Endothelial cell of umbilical vein (primary cell): ENCODE results near the gene EFCC1. TPM values are rescaled to one million over a fixed set of nuclear protein-coding genes. Genes with fewer than 3 reads are reported as not detected.

Experiments used
- BruUV-seq: library from RNA; stranded (reverse); fragments of 400-500 nt; replicated peaks from 2 replicates; lab custom pipeline; 2021; lab: Mats Ljungman, UMichigan
- CTCF ChIA-PET: fragments of 300-600, 350-600 bp; sonication (Branson Sonifier 250); formaldehyde crosslinking; loops from one replicate; lab custom pipeline; 2021; ENCODE audit warnings: antibody characterized with exemption, inconsistent platforms; lab: Charles Lee
- POLR2A ChIA-PET: fragments of 300-600, 350-600 bp; sonication (Branson Sonifier 250); formaldehyde crosslinking; loops from one replicate; lab custom pipeline; 2021; ENCODE audit warnings: antibody characterized with exemption, inconsistent platforms; lab: Charles Lee
- DNase-seq: peaks from one replicate; pipeline ENCODE4 v3.0.0-alpha.2; 2011; ENCODE audit warnings: low read depth, low spot score
- FAIRE-seq: peaks from 2 replicates; lab custom pipeline; 2011; peaks lifted over from hg19 to GRCh38; lab: Jason Lieb, UNC
- H2AFZ ChIP-seq: 2 replicates; pipeline ENCODE4 v1.6.0; 2012; ENCODE audit warnings: low read depth, low read length, control low read depth, inconsistent platforms
- H3K27ac ChIP-seq: 2 replicates; pipeline ENCODE4 v1.5.1; 2011; ENCODE audit warnings: low read depth, mild to moderate bottlenecking, control low read depth, low read length, moderate library complexity; ENCODE audit not compliant: insufficient read depth
- H3K27me3 ChIP-seq, 2 experiments: 2 replicates each; pipeline versions ENCODE4 v1.6.0 to v1.6.1; 2011; ENCODE audit warnings: low read length in 2 of 2, mixed read lengths in 1 of 2; ENCODE audit not compliant: control insufficient read depth in 2 of 2, insufficient read depth in 2 of 2
- H3K36me3 ChIP-seq, 2 experiments: 2 replicates in 1 of 2; 3 replicates in 1 of 2; pipeline ENCODE4 v1.5.1; 2011; ENCODE audit warnings: low read length in 2 of 2, mild to moderate bottlenecking in 1 of 2, moderate library complexity in 1 of 2; ENCODE audit not compliant: control insufficient read depth in 2 of 2, insufficient read depth in 2 of 2; ENCODE audit errors: extremely low read depth in 1 of 2
- H3K4me1 ChIP-seq: 3 replicates; pipeline ENCODE4 v1.5.1; 2011; ENCODE audit warnings: mild to moderate bottlenecking, low read length; ENCODE audit not compliant: control insufficient read depth, insufficient read depth; ENCODE audit errors: extremely low read depth
- H3K4me2 ChIP-seq: 2 replicates; pipeline ENCODE4 v1.6.1; 2011; ENCODE audit warnings: low read length, control low read depth, mixed read lengths; ENCODE audit not compliant: insufficient read depth
- H3K4me3 ChIP-seq, 3 experiments: fragments of 200-600 bp in 1 of 3; sonication (generic), shearing (Covaris generic) in 1 of 3; replicated peaks in 1 of 3; 2 replicates each; pipeline ENCODE4 v1.5.1; 2011 to 2016; ENCODE audit warnings: control low read depth in 3 of 3, low read length in 3 of 3, mild to moderate bottlenecking in 2 of 3, inconsistent platforms in 1 of 3, low read depth in 1 of 3, moderate library complexity in 1 of 3; ENCODE audit not compliant: insufficient read depth in 1 of 3
- H3K79me2 ChIP-seq: 2 replicates; pipeline ENCODE4 v1.6.0; 2012; ENCODE audit warnings: low read length, inconsistent platforms; ENCODE audit not compliant: control insufficient read depth, insufficient read depth
- H3K9ac ChIP-seq: replicated peaks from 2 replicates; pipeline ENCODE3; 2011; ENCODE audit warnings: low read length, control low read depth; ENCODE audit not compliant: insufficient read depth; ENCODE audit errors: extremely low read depth
- H3K9me1 ChIP-seq: replicated peaks from 3 replicates; pipeline ENCODE4 v1.6.0; 2011; ENCODE audit warnings: mild to moderate bottlenecking, low read length; ENCODE audit not compliant: control insufficient read depth, insufficient read depth; ENCODE audit errors: extremely low read depth
- H3K9me3 ChIP-seq: replicated peaks from 2 replicates; pipeline ENCODE4 v1.5.1; 2012; ENCODE audit warnings: low read length, inconsistent platforms; ENCODE audit not compliant: control insufficient read depth, insufficient read depth
- H4K20me1 ChIP-seq: replicated peaks from 2 replicates; pipeline ENCODE3; 2011; ENCODE audit warnings: mild to moderate bottlenecking, low read length; ENCODE audit not compliant: control insufficient read depth, insufficient read depth; ENCODE audit errors: extremely low read depth
- CTCF ChIP-seq, 2 donors: IDR thresholded peaks; 1 replicate in 1 of 2; 2 replicates in 1 of 2; pipeline ENCODE4 v1.5.1; 2011; ENCODE audit warnings: low read length in 2 of 2, mild to moderate bottlenecking in 2 of 2, moderate library complexity in 2 of 2, control low read depth in 1 of 2, inconsistent platforms in 1 of 2, low read depth in 1 of 2; ENCODE audit not compliant: insufficient read depth in 1 of 2; ENCODE audit errors: extremely low read depth in 1 of 2
- EZH2 ChIP-seq: IDR thresholded peaks from 2 replicates; pipeline ENCODE4 v1.6.1; 2012; ENCODE audit warnings: borderline replicate concordance, low read depth, mild to moderate bottlenecking, moderate library complexity, low read length, inconsistent platforms; ENCODE audit not compliant: severe bottlenecking
- FOS ChIP-seq: IDR thresholded peaks from 2 replicates; pipeline ENCODE4 v1.6.1; 2011; ENCODE audit warnings: mild to moderate bottlenecking, low read length, moderate library complexity, borderline replicate concordance; ENCODE audit not compliant: insufficient read depth
- GATA2 ChIP-seq: IDR thresholded peaks from 2 replicates; pipeline ENCODE4 v1.7.0; 2011; ENCODE audit warnings: low read depth, mild to moderate bottlenecking, moderate library complexity, mixed read lengths, low read length; ENCODE audit not compliant: insufficient read length, insufficient read depth
- JUN ChIP-seq: IDR thresholded peaks from 2 replicates; pipeline ENCODE4 v1.6.1; 2011; ENCODE audit warnings: borderline replicate concordance, low read depth; ENCODE audit not compliant: insufficient read length, insufficient read depth
- MAX ChIP-seq: IDR thresholded peaks from 2 replicates; pipeline ENCODE4 v1.6.1; 2011; ENCODE audit not compliant: insufficient read depth, insufficient read length
- MYC ChIP-seq: IDR thresholded peaks from one replicate; pipeline ENCODE4 v1.6.1; 2011; ENCODE audit warnings: mild to moderate bottlenecking, low read depth, low read length
- POLR2A ChIP-seq: IDR thresholded peaks from 2 replicates; pipeline ENCODE4 v1.6.1; 2012; ENCODE audit warnings: low read depth, mild to moderate bottlenecking, control low read depth, low read length
- POLR2AphosphoS5 ChIP-seq: IDR thresholded peaks from 2 replicates; pipeline ENCODE4 v1.6.1; 2012; ENCODE audit warnings: low read depth, mild to moderate bottlenecking, control low read depth, low read length, moderate library complexity; ENCODE audit not compliant: insufficient read depth
- dilution Hi-C: fragments of 300-500 bp; cut with MboI; formaldehyde crosslinking; loops from one replicate; pipeline ENCODE4 v1.15.0; 2019; ENCODE audit warnings: low sequenced_read_pairs; ENCODE audit not compliant: extremely low pct_ligation_motif_present
- intact Hi-C: fragments of 100-400 bp; cut with micrococcal nuclease; formaldehyde crosslinking; loops from one replicate; pipeline ENCODE4 v1.10.0; 2022
- polyA plus RNA-seq, 4 experiments: library from polyadenylated mRNA; depleted of rRNA in 3 of 4; stranded (reverse) in 3 of 4; unstranded in 1 of 4; fragments of >200 nt; gene quantifications; 2 replicates each; pipeline versions ENCODE4 v1.2.1 to v1.2.3, GENCODE V29; 2011 to 2012; ENCODE audit warnings: missing spikeins in 1 of 4
- total RNA-seq: library from RNA; stranded (reverse); gene quantifications from 2 replicates; pipeline ENCODE4 v1.2.3, GENCODE V29; 2021

Gene EFCC1
- total and polyA plus RNA-seq, 2 donors (not counting 3 experiments of a cell fraction or from before 2014, with no cell fraction given): 0.73 to 1.3 TPM

- intact Hi-C loops: no loop called here
- H3K27ac ChIP-seq: no peak overlapping the region
These were observed 20.0 kb downstream of the EFCC1 start for GRCh38 chr3:129021140-129021551.

GRCh38 chr3:129022114-129023007 lies 21.3 kb downstream of the EFCC1 start:
- H2AFZ ChIP-seq: no peak overlapping the region
- no peaks in the 10 kb centered on the region for H3K36me3 ChIP-seq
- ChIA-PET POLR2A (no interaction called here), CTCF (interaction anchor here (0.7 to 5.0 kb wide), 8 partner anchors 9 to 139 kb away, joined by 3 to 34 read pairs (median 4); partner anchors contain the start of gene CFAP92)
- no peak overlapping the region for H3K4me3 ChIP-seq
- no peaks in the 10 kb centered on the region for H3K9me3 ChIP-seq
- TF ChIP-seq JUN: no peak
- TF ChIP-seq GATA2: no peak
- TF ChIP-seq EZH2: no peak
- TF ChIP-seq MYC: no peak
- no peak for TF ChIP-seq MAX
- TF ChIP-seq CTCF (IDR thresholded peaks at IDR 0.05; ENCODE audit: extremely low read depth in 1 of 2, insufficient read depth in 1 of 2, low read depth in 1 of 2, low read length in 2 of 2): no peak
- no peak for TF ChIP-seq POLR2A
- no peak for TF ChIP-seq POLR2AphosphoS5
- TF ChIP-seq FOS: no peak
- FAIRE-seq (no peak), DNase-seq (no peak)
- no peaks in the 10 kb centered on the region for H4K20me1 ChIP-seq
- dilution Hi-C loops (no loop called here), intact Hi-C loops (no loop called here)
- no peak overlapping the region for H3K9ac ChIP-seq
- no peaks in the 10 kb centered on the region for H3K79me2 ChIP-seq
- no TSS peak for BruUV-seq
- peaks cover 11% of the 10 kb centered on the region for H3K4me1 ChIP-seq
- no peak overlapping the region for H3K4me2 ChIP-seq
- H3K9me1 ChIP-seq: no peaks in the 10 kb centered on the region
- no peaks in the 10 kb centered on the region for H3K27me3 ChIP-seq
- no peak overlapping the region for H3K27ac ChIP-seq

More at GRCh38 chr3:129021140-129021551, 20.0 kb downstream of the EFCC1 start:
- no peak overlapping the region for H3K4me3 ChIP-seq
- TF ChIP-seq FOS: no peak
- TF ChIP-seq JUN: no peak
- no peak for TF ChIP-seq POLR2AphosphoS5
- TF ChIP-seq MAX: no peak
- TF ChIP-seq GATA2: no peak
- FAIRE-seq (no peak), DNase-seq (no peak)
- no peaks in the 10 kb centered on the region for H3K36me3 ChIP-seq
- H3K27me3 ChIP-seq: no peaks in the 10 kb centered on the region
- no peaks in the 10 kb centered on the region for H4K20me1 ChIP-seq
- BruUV-seq: no TSS peak
- H3K79me2 ChIP-seq: no peaks in the 10 kb centered on the region
- no peak overlapping the region for H3K4me2 ChIP-seq
- no peaks in the 10 kb centered on the region for H3K9me3 ChIP-seq
- H2AFZ ChIP-seq: no peak overlapping the region
- no peak overlapping the region for H3K9ac ChIP-seq
- ChIA-PET POLR2A (no interaction called here), CTCF (interaction anchor here (5.0 kb wide), 1 partner anchor 51 kb away, joined by 34 read pairs; no protein-coding TSS in a partner anchor)
- peaks cover 16% of the 10 kb centered on the region for H3K4me1 ChIP-seq
- dilution Hi-C loops: no loop called here
- no peaks in the 10 kb centered on the region for H3K9me1 ChIP-seq
